GM18520 (cell line): ENCODE measurements around the gene DNMBP.

ENCODE experiments used
- ATAC-seq: cut with Tn5 transposase; IDR thresholded peaks from one replicate; pipeline ENCODE4 v1.9.1; 2021; ENCODE audit not compliant: unreplicated experiment

The DNMBP gene

DNA sequence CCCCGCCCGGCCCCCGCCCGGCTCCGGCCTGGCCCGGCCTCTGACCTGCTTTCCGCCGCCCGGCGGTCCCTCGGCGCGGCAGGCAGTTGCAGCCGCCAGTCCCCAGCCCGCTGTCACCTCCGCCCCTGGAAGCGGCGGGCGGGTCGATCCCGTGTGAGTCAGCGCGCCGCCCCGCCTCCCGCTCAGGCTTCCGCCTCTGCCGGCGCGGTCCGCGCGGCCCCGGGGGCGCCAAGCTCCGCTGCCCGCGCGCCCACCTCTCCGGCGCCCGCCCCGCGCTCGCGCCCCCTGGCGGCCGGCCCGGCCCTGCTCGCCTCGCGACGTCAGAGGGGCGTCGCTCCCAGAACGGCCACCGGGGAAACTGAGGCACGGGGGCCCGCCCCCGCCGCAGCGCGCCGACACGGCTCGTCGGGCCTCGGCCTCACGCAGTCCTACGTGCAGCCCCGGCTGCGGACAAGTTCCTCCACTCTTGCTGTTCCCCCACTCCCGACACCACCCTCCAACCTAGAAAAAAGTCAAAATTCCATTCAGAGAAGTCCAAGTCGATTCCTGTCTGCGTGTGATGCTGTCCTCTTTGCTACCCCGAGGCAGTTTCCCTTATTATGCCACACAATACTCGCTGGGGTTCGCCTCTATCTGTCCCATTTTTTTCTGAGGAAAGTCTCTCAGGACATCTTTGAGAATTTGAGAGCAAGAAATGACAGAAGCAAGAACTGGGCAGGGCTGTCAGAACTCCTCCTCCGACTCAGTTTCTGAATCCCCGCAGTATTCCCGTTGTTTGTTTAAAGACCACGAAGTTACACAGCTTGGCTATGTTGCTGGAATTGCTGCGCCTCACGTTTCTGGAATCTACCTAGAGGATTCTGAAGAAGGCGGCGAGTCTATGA, at the start of gene DNMBP:
DNMBP (minus strand) TSS at position 155 of the 884 bp plus-strand sequence. CDS start 37,823 bp downstream, outside the sequence.
- ATAC-seq = peak; percentile 71

- no peak for ATAC-seq
Measured at GRCh38 chr10:100057948-100058347, 48.2 kb upstream of the DNMBP start.

DNA sequence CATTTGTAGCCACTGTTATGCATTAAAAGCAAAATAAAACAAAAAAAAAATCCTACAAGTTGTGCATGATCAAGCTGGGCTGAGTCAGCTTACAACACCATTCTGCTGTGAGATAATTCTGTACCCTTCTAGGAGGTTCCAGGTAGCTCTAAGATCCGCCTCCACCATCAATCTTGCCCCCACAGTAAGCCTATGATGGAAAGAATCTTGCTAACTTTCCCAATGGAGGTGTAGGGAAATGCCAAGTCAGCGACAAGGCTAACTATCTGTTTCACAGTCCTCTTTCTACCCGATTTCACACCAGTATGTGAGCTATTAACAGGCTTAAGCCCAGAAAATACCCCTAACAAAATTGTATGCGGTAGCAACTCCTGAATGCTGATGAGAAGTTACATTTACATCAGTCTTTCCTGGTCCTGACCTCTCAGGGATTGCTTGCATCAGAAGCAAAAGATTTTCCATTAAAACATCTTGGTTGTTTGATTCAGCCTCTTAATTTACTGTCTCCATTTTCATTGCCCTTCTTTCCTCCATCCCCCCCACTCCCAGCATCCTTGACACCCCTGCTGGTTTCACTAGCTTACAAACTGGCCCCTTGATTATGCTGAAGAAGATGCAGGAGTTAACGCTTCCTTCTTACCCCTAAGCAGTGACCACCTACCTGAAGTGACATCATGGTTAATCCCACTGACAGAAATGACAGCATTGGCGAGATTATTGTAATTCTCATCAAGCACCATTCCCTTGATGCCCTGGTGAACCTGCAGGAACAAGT, 44.1 kb upstream of the DNMBP start:
- ATAC-seq = no peak

DNA sequence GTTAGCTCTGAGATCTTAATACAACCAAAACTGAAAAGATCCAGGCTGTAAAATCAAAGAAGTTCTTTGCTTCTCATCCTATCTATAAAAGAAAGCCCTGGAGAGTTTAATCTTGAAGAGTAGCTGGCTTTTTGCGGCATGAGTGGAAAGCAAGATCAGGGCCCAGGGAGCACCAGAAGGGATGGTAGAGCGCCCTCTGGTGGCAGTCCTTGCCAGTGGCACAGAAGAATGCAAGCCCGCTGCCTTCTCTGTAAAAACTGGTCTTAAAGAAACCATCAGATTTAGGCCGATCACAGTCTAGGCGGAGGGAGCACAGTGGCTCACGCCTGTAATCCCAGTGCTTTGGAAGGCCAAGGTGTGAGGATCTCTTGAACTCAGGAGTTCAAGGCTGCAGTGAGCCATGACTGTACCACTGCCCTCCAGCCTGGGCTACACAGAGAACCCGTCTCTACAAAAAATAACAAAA, 36.3 kb upstream of the DNMBP start:
- no peak for ATAC-seq

DNA sequence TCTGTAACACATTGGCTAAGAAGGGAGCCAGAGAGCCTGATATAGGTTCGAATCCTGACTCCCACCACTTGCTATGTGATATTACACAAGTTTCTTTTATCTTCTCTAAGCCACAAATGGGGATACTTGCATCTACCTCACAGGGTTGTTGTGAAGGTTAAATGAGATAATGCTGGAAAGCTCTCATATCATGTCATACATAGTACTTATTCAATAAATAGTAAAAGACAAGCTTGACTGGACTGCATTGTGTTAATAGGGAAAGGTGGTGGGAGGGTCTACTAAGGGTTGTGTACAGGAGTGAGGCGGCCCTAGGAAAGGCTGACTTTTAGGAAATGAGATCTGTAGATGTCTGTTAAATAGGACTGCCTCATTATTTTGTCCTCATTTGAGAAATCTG, 35.8 kb upstream of the DNMBP start:
- no peak for ATAC-seq

GRCh38 chr10:100043796-100044195, 34.0 kb upstream of the DNMBP start:
- no peak for ATAC-seq

- no peak for ATAC-seq
Measured at GRCh38 chr10:100043344-100043743, 33.6 kb upstream of the DNMBP start.

- ATAC-seq = no peak
Measured at GRCh38 chr10:100041306-100042002, 31.7 kb upstream of the DNMBP start.

- ATAC-seq = no peak
Measured at GRCh38 chr10:100038561-100039071, 28.9 kb upstream of the DNMBP start.

DNA sequence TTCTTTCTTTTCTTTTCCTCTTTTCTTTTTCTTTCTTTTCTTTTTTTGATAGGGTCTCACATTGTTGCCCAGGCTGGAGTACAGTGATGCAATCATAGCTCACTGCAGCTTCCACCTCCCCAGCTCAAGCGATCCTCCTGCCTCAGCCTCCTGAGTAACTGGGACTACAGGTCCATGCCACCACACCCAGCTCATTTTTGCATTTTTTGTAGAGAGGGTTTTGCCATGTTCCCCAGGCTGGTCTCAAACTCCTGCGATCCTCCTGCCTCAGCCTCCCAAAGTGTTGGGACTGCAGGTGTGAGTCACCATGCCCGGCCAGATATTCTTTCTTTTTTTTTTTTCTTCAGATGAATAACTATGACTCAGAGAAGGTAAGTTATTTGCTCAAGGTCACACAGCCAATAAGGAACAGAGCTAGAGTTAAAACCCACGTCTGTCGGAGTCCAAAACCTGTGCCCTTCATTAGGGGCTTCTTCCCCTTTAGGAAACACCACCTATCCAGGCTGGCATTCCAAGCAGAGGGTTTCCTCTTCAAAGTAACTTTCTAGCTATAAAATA, 28.1 kb upstream of the DNMBP start:
- no peak for ATAC-seq

DNA sequence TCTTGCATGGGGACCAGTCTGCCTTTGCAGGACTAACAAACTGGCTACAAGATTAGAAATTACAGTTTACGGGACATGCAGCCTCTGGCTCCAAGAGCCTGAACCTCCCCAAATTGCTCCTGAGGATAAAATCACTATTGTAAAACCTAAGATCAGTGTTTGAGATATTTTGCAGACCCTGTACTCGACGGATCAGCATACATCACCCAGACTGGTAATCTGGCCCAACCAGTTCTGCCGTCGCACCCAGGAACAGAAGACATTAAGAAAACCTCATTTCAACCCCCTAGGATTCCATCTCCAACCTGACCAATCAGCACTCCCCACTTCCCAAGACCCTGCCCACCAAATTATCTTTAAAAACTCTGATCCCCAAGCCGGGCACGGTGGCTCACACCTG, 27.1 kb upstream of the DNMBP start:
- no peak for ATAC-seq

GRCh38 chr10:100033766-100034418, 24.1 kb upstream of the DNMBP start:
- no peak for ATAC-seq

- no peak for ATAC-seq
Measured at GRCh38 chr10:100027416-100027815, 17.7 kb upstream of the DNMBP start.

- no peak for ATAC-seq
Measured at GRCh38 chr10:100025576-100025975, 15.8 kb upstream of the DNMBP start.

GRCh38 chr10:100024748-100025147, 15.0 kb upstream of the DNMBP start:
- ATAC-seq = no peak

DNA sequence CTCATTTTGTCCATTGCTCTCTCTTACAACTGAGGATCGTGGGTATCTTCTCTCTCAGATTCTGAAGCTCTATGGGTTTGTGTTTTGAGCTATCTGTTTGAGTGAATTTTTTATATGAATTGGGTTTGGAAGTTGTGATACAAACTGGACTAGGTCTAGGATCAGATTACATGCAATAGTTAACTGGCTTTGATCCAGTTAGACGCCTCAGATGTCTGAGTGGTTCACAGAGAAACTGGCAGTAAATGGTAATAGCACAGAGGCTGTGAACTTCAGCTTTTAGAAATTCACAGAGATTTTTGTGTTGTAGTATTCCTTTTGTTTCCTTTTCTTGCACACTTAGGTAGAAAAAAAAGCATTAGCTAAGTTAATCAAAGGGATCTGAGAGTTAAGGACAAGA, 12.7 kb upstream of the DNMBP start:
- no peak for ATAC-seq

DNA sequence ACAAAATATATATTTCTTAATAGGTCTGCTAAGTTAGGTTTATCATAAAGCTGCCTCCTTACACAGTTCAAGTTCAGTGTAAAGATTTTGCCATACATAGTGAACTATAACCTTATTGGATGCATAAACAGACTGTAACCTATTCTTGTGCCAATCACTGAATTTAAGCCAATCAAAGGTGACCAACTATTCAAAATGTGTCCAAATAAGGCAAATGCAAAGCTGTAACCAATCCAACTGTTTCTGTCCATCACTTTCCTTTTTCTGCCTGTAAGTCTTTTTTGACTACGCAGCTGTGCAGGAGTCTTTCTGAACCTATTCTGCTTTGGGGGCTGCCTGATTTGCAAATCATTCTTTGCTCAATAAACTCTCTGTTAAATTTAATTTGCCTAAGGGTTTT, 11.6 kb upstream of the DNMBP start:
- no peak for ATAC-seq

- ATAC-seq = no peak
Measured at GRCh38 chr10:100020886-100021253, 11.1 kb upstream of the DNMBP start.

DNA sequence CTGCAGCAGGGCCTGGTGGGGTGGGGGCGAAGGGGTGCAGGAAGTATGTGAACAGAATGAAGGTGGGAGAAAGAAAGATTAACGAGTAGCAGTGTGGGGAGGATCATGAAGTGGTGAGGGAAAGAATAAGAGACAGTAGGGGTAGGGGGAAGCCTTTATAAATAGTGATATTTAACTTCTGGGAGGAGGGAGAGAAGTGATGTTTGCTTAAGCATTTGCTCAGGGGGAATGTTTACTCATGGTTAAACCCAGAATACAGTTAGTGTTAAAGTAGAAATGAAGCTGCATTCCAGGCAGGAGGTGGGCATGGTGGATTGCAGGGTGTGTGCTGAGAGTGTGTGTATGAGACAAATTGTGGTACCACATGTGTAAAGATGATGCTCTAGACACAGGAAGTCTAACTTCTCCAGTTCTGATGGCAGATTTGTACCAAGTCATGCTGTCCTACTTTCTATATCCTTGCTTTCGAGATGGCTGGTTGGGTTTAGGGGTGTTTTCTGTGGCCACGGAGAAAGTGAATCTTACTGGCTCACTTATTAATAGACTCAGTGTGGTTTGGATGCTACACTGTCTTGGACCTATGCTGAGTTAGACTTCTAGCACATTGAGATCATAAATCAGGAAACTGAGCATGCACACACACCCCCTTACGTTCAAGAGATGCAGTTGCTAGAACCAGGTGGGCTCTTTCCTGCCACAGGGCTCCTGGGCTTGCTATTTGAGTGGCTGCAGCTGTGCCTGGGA, 10.6 kb upstream of the DNMBP start:
- no peak for ATAC-seq

DNA sequence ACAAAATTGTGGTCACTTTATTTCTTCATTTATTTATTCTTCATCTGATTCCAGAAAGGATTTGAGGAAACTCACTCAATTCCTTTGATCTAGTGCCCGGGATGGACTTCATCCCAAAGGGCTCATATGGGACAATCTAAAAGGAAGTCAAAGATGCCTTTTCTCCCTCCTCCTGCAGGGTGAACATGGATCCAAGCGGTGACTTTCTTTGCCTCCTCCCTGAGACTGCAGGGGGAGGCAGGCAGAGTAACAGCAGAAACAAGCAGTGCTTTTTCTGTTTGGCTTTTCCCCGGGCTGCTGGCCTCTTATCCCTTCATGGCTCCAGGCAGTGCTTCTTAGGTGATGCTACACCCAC, 10.0 kb upstream of the DNMBP start:
- ATAC-seq = no peak
